GM12892 (cell line): ENCODE data around the gene KCNQ5.

Experiments used
- POLR2A ChIP-seq: IDR thresholded peaks from 2 replicates; pipeline ENCODE4 v1.6.1; 2011; ENCODE audit warnings: low read depth, low read length, control low read depth
- POLR2AphosphoS5 ChIP-seq: IDR thresholded peaks from 2 replicates; pipeline ENCODE4 v1.6.1; 2011; ENCODE audit warnings: low read depth, low read length, control low read depth
- TAF1 ChIP-seq: IDR thresholded peaks from 2 replicates; pipeline ENCODE4 v1.6.1; 2011; ENCODE audit warnings: low read depth, mild to moderate bottlenecking, control low read depth, low read length, borderline replicate concordance

GRCh38 chr6:72760114-72760793 is 138.4 kb downstream of the KCNQ5 start:
- TF ChIP-seq TAF1 (no peak), POLR2AphosphoS5 (no peak), POLR2A (no peak)
